RPMI8226 (cell line): Measurements from ENCODE around the gene ASTN2.

Source experiments
- DNase-seq: peaks from one replicate; pipeline ENCODE4 v3.0.0-alpha.2; 2015

The ASTN2 gene

GRCh38 chr9:116688806-116689485 is 725.9 kb downstream of the ASTN2 start:
- no peak for DNase-seq

DNA sequence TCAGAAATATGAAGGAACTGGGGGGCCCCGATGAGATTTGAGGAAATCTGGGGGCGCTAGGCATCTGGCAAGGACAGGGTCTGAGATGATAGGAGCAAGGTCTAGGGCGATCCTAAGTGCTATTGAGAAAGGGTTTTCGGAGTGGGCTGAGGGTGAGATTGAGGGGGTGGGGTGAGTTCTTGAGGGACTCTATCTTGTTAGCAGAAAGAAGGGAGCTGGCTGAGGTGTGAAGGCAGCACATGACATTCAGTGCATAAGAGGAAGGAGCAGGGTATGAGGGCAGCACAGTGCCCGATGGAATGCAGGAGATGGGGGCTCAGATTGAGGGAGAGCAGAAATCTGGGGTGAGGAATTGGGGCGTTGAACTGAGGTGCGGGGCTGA is 727.1 kb downstream of the ASTN2 start:
- no peak for DNase-seq

- DNase-seq: peak; percentile 89
Measured at GRCh38 chr9:116687074-116687753, 727.6 kb downstream of the ASTN2 start, which contains the start of gene TRIM32. TRIM32 (plus strand) TSS chr9:116687305; CDS start chr9:116697743, 10,438 bp downstream.

- peak; percentile 33 for DNase-seq
Measured at GRCh38 chr9:116686693-116687073, 728.2 kb downstream of the ASTN2 start.

DNA sequence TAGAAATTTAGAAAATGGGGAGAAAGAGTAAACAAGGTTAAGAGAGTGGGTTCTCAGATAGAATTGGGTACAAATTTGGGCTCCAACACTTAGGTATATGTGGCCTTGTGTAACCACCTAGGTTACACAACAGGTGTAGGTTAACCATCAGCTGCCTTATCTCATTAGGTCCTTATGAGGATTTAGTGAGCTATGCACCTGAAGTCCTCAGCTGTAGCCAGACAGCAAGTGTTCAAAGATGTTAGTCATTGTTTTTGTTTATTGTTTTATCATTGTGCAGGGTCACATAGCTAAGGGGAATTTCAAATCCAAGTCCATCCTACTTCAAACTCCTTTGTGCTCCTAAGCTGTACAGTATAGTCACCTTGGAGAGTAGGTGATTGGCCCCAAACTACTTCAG is 728.7 kb downstream of the ASTN2 start:
- no peak for DNase-seq

GRCh38 chr9:116685166-116685565 is 729.7 kb downstream of the ASTN2 start:
- DNase-seq: no peak

DNA sequence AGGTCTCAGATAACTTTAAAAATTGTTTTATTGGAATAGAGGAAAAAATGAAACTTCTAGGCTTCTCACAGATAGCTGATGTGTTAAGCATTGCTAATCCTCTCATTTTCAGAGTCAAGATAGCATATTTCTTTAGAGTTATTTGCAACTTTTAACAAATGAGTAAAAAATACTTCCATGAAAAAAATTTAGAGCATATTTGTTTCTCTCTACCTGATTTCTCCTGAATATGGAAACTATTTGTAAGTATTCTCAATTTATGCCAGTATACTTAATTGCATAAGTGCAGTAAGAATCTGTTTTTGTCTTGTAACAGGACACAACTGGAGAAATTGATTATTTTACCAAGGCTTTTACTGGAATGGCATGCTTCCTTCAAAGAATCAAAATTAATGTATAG is 731.3 kb downstream of the ASTN2 start:
- no peak for DNase-seq

DNA sequence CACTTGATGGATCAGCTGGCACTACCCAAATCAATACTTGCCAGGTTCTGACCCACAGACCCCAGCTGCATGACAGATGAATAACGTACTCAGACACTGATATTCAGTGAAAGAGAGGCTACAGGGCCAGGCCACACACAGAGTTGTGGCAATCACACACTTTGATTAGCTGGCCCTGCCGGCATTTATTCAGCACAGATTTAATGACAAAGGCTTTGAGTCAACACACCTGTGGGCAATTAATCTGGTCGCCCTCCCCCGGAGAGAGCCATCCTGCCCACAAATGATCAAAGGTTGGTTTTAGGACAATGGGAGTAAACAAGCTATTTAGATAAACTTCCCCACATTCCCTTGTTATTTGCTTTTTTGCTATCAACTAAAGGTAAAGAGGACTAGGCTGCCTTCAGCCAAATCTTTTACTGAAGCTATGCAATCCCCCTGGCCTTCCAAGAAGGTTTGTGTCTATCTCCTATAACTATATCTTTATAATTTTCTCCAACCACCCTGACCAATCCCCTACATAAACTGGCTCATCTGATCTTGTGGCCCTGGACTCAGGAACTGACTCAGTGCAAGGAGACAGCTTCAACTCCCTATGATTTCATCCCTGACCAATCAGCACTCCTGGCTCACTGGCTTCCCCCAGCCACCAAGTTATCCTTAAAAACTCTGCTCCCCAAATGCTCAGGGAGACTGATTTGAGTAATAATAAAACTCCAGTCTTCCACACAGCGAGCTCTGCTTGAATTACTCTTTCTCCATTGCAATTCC is 740.5 kb downstream of the ASTN2 start:
- DNase-seq: no peak

DNA sequence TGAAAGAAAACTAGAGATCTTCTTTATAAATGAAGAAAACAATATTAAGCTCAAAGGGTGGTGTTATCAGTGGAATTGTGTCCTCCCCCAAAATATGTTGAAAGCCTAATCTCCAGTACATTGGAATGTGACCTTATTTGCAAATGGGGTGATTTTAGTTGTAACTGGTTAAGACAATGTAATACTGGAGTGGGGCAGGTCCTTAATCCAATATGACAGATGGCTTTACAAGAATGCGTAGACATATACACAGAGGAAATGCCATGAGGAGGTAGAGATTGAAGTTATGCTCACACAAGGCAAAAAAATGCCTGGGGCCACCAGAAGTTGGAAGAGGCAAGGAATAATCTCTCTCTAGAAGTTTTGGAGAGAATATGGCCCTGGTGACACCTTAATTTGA is 741.5 kb downstream of the ASTN2 start:
- no peak for DNase-seq

DNA sequence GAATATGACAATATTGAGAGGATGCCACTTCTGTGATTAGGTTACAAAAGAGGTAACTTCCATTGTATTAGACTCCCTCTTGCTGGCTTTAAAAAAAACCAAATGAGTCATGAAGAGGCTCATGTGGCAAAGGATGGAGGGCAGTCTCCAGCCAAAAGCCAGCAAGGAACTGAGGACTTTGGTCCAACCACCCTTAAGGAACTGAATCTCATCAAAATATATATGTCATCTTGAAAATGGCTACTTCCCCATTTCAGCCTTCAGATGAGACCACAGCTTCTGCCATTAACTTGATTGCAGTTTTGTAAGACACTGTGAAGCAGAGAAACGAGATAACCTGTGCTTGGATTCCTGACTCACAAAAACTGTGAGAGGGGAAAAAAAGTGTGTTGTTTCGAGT is 743.3 kb downstream of the ASTN2 start:
- DNase-seq: no peak

GRCh38 chr9:116668970-116669695 is 745.7 kb downstream of the ASTN2 start:
- no peak for DNase-seq

- no peak for DNase-seq
Measured at GRCh38 chr9:116663581-116663980, 751.3 kb downstream of the ASTN2 start.

GRCh38 chr9:116662646-116663310 is 752.1 kb downstream of the ASTN2 start:
- no peak for DNase-seq

DNA sequence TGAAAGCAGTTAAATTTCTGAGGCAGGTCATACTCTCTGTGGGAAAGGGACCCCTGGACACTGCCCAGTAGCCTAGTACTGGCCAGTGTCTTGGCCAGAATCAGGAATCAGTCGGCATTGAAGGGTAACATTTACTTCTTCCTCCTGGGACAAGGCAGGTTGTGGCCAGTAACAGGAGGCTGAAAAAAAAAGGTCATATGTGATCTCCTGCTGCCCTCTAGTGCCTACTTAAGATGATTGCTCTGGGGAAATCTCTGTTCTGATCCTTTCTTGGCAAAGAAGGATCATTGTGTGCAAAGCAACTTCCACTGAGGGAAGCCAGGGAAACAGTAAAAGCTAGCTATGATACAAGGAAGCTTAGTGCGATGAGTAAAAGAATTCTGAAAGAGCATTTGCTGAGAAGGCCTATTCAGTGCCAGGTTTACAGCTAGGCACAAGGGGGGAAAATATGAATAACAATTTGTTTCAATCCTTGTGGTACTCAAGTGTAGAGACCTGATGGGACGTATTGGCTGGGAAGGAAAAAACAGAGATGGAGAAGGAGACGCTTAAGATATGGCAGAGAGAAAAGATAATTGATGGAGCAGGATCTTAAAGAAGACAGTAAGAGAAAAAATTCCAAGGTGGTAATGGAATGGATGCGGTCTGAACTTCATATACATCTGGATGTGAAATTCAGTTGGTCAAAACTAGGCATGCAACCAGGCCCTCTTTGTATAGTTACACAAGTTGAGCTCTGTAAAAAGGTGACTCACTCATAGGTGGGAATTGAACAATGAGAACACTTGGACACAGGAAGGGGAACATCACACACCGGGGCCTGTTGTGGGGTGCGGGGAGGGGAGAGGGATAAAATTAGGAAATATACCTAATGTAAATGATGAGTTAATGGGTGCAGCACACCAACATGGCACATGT is 753.6 kb downstream of the ASTN2 start:
- peak; percentile 38 for DNase-seq

- DNase-seq: no peak
Measured at GRCh38 chr9:116658265-116658664, 756.6 kb downstream of the ASTN2 start.

DNA sequence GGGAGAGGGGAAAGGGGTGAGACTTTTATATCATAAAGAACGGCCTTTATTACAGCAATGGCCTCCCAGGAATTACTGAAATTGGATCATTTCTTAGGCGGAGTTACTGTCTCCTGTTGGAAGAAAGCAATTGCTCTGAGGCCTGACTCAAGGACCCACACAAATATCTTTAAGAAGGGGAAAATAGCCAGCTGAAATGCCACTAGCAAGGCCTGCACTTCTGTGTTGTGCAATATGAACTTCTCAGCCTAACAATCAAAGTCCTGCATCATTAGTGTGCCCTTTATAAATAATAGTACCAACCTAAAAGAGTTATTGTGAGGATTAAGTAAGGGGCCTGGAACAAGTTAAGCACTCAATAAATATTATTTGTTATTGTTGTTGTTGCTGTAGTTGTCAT is 757.9 kb downstream of the ASTN2 start:
- no peak for DNase-seq

DNA sequence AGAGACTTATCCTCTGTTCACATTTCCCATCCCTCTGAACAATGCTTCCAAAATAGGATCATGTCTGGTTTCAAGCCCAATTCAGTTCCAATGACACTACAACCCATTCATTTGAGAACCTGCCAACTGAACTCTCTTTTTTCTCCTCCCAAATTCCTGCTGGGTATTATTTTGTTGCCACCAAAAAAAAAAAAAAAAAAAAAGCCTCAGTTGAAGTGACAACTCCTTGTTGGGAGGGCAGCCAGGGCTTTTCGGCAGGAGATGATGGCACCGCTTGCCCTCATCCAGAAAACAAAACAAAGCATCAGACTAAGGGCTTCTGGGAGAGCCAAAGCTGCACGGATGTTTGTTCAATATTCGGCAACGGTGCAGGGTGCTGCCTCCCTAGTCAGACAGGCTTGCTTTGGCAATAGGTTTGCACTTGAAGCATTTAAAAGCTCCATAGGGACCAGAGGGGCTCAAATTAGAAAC is 758.3 kb downstream of the ASTN2 start:
- no peak for DNase-seq

DNA sequence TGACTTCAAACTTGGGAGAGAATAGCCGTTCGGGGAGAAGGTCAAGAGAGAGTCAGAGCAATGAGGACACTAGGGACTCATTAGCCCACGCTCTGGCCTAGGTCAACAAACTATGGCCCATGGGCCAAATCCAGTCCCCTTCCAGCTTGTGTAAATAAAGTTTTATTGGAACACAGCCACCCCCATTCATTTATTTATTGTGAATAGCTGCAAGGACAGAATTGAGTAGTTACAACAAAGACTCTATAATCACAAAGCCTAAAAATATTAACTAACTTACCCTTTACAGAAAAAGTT is 760.9 kb downstream of the ASTN2 start:
- DNase-seq: no peak

- DNase-seq: no peak
Measured at GRCh38 chr9:116653348-116654058, 761.4 kb downstream of the ASTN2 start.

DNA sequence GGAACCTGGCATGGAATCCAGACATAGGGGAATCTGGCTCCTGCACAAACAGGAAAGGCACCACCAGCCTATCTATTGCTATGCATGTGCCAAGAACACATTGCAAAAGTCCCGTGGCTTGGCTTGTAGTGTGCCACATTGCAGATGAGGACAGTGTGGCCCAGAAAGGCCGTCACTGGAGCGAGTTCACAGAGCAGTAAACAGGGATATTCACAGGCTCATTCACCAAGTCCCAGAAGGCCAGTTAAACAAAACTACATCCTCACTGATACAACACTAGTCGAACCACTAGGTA is 767.4 kb downstream of the ASTN2 start:
- no peak for DNase-seq
